HG03045 (cell line): Measurements from ENCODE around the gene PROKR1.
"Not testable (repeated sequence)": the region's sequence is repeated elsewhere in the genome, so short reads cannot be mapped to it uniquely, and the experiment has no call there.

ENCODE experiments used
- ATAC-seq: cut with Tn5 transposase; IDR thresholded peaks from one replicate; pipeline ENCODE4 v1.9.1; 2021; ENCODE audit warnings: mild to moderate bottlenecking, moderate library complexity; ENCODE audit not compliant: unreplicated experiment

PROKR1 gene

DNA sequence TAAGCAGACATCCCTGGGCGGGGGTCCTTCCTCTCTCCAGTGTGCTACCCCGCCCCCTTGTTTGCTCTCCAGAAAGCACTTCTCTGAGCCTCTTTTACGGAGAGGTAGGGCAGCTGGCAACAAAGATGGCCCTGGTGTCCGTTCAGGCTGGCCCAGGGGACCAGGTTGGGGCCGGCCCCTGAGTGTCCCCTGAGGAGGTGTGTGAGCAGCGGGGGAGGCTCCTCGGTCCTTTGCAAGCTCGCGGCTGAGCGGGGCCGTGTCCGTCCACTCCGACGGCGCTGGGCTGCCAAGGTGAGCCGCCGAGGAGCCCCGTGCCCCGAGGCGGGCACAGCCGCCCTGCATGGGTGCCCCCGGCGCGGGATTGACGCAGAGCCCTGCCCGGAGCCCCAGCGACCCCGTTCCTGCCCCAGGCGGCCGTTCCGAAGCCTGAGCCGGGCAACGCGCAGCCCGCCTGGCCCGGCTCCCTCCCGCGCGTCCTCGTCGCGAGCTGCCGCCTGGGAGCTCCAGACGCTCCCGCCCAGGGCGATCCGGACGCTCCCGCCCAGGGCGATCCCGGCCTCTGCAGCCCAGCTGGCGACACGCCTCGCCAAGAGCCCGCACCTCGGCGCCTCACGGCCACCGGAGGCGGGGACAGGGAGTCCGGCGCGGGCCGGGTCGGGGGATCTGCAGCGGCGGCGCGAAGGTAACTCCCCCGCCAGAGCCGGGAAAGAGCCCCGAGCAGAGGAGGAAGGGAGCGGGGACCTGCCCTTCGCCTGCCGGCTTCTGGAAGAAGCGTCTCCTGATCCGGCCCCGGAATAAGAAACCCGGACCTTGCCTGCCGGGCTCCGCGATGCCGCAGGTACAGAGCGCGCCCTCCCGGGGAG is at the start of gene PROKR1:
PROKR1 (plus strand) TSS at position 569 of the 863 bp plus-strand sequence. CDS start 2,243 bp downstream, outside the sequence.
- no peak for ATAC-seq

DNA sequence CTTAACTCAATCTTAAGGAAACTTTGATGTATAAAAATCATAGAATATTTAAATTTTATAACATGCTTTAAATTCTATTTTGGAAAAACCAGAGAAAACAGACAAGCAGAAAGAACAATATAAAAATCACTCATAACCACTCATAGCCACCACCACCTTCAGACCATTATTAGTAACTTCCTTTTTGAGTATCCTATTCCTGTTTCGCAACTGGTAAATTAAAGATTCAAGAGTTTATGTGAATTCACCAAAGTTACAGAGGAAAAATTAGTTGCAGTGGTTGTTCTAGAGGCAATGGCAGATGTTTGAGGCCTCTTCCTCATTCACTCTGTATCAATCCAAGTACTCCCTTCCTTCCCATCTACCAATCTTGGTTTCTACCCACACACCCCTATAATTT is 49.3 kb upstream of the PROKR1 start:
- ATAC-seq, result no peak

DNA sequence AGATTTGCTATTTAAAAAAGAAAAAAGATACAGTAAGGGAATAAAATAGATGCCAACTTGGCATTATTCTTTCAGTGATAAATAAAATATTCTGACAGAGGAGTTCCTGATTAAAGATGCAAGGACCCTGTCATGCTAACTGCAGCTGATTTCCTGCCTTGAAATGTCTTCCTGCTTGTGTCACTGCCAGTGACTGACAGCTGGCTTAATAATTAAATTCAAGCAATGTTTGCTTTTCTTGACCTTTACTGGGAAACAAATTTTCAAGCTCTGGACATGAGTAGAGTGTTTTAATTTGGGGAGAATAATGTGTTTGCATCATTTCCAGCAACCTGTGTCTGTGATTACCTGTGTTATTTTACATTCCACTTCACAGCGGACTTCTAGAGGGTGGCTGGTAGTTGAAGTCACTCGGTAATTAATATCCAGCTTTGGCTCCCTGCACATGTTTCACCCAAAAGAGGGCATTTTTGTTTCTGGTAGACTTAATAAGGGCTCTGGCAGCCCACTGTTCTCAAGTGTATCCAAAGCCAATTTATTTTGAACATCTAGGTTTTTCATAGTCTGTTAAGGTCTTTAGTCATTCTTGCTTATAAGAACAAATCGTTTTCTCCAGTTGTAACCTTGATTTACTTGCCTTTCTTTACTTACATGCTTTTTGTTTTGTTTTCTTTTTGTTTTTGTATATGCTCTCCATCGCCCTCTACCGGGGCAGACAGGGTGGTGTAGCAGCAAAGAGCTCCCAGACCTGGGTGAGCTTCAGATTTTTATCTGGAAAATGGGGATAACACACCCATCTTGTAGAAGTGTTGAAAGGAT is 48.5 kb upstream of the PROKR1 start:
- ATAC-seq, result no peak

DNA sequence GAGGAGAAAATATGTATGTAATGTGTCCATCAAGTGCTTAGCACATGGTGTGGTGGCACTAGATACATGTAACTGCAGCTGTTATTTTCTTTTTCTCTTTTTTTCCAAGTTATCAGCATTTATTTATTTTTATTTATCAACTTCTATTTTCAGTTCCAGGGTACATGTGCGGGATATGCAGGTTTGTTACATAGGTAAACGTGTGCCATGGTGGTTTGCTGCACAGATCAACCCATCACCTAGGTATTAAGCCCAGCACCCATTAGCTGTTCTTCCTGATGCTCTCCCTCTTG is 47.9 kb upstream of the PROKR1 start:
- not testable (repeated sequence) for ATAC-seq

DNA sequence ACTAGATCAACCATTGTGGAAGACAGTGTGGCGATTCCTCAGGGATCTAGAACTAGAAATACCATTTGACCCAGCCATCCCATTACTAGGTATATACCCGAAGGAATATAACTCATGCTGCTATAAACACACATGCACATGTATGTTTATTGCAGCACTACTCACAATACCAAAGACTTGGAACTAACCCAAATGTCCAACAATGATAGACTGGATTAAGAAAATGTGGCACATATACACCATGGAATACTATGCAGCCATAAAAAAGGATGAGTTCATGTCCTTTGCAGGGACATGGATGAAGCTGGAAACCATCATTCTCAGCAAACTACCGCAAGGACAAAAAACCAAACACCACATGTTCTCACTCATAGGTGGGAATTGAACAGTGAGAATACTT is 42.9 kb upstream of the PROKR1 start:
- not testable (repeated sequence) for ATAC-seq

DNA sequence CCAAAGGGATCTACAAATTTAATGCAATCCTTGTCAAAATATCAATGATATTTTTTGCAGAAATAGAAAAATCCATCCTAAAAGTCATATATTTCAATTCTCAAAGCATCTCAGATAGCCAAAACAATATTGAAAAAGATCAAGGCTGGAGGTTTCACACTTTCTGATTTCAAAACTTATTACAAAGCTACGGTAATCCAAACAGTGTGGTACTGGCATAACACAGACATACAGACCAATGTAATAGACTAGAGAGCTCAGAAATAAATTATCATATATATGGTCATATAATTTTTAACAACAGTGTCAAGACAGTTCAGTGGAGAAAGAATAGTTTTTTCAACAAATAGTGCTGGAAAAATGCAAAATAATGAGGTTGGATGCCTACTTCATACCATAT is 40.3 kb upstream of the PROKR1 start:
- ATAC-seq, result no peak

DNA sequence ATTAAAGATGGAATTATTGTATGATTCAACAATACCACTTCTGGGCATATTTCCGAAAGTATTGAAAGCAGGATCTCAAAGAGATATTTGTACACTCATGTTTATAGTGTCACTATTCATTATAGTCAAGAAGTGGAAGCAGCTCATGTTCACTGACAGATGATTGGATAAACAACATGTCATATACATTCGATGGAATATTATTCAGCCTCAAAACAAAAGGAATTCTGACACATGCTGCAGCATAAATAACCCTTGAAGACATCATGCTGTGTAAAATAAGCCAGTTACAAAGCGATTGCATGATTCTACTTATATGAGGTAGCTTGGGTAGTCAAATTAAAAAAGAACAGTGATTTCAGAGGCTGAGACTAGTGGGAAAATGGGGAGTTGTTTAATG is 39.3 kb upstream of the PROKR1 start:
- ATAC-seq, result no peak

DNA sequence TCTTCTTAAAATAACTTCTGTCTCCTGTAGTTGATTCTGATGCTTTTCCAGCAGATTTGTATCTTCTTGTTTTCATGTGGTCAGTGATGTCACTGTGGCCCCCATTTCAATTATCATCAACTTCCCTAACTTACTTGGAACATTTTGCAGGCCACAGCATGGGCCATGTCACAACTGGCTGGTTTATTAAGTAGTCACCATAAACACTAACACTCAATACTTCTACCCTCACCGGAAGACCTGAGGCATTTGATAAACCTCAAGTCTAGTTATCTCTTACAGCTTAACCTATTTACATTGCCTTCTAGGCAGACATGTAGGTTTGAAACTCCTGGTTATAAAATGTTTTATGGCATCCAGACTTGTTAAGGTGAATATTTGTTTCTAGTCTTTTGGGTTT is 37.4 kb upstream of the PROKR1 start:
- ATAC-seq, result no peak

DNA sequence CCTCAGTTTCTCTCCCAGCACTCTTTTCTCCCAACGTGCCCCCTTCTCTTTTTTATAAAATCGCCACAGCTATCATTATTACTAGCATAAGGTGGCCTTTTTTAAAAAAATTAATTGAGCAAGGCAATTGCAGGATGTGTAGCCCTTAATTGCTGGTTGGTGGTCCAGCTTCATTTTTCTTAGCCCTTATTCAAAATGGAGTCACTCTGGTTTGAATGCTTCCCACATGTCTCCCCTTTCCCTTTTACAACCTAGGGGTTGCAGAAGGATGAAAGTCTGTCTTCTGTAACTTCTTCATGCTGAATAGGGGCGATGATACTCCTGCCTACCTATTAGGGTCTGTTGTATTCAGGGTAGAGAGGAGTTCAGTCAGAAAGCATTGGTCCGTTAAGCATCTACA is 36.6 kb upstream of the PROKR1 start:
- no peak for ATAC-seq

DNA sequence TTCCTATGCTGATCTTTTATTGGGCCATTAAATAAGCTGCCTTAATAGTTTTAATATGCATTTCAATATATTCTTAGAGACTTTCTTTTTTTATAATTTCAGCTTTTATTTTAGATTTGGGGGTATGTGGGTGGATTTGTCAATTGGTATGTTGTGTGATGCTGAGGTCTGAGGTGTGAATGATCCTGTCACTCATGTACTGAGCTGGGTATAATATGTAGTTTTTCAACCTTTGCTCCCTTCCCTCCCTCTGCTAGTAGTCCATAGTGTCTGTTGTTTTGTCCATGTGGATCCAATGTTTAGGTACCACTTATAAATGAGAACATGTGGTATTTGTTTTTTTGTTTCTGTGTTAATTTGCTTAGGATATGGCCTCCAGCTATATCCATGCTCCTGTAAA is 35.5 kb upstream of the PROKR1 start:
- ATAC-seq, result no peak

DNA sequence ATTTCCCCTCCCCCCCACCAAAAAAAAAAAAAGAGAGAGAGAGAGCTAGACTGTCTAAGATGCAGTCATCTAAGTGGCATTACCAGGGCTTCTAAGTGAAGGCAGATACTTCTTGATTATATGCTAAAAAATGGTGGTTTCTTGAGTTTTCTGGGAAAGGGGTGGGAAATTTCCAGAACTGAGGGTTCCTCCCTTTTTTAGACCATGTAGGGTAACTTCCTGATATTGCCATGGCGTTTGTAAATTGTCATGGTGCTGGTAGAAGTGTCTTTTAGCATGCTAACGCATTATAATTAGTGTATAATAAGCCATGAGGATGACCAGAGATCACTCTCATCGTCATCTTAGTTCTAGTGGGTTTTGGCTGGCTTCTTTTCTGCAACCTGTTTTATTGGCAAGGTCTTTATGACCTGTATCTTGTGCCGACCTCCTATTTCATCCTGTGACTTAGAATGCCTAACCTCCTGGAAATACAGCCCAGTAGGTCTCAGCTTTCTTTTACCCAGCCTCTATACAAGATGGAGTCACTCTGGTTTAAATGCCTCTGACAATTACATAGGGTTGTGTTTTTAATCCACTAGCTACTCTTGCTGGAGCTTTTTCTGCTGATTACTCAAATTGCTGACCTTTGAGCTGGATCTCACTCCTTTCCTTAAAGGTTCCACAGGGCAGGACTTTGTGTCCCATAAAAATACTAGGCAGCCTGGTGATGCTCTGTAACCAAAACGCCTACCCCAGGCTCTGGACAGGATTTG is 30.4 kb upstream of the PROKR1 start:
- no peak for ATAC-seq

DNA sequence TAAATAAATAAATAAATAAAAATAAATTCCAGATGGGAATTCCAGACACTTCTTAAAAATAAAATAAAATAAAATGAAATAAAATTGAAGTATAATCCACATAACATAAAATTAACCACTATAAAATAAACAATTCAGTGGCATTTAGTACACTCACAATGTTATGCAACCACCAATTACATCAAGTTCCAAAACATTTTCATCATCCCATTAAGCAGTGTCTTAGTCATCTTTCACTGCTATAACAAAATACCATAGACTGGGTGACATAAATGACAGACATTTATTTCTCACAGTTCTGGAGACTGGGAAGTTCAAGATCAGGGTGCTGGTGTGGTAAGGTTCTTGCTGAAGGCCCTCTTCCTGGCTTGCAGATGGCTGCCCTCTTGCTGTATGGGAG is 22.6 kb upstream of the PROKR1 start:
- ATAC-seq, result no peak

DNA sequence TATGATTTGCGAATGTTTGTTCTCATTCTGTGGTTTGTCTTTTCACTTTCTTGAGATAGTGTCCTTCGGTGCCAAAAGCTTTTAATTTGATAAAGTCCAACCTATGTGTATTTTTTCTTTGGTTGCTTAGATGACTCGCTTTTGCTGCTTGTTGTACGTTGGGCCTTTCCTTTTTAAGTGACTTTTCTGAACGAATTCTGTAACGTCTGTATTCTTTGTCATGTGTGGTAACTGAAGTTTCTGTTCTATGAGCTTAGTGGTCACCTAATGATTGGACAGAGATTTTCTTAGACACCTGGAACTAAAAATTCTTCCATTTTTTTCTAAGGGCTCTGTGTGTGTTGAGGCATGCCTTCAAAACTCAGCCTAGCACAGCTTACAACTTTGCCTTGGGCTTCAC is 19.6 kb upstream of the PROKR1 start:
- no peak for ATAC-seq

DNA sequence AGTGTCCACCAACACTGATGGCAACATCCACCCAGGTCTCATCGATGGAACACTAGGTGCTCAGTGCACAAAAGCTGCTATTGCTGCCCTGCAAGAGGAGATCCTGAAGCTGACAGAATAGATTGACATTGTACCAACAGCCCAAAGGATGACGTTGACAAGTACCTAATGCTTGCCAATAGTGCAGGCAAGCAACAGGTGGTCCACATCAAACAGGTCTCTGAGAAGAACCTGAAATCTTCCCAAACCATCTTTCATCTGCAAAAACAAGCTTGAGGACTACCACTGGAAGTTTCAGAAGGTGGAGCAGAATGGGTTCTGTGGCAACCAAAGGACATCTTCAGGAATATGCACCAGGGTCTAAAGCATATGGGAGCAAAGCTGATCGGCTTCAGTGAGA is 15.8 kb upstream of the PROKR1 start:
- no peak for ATAC-seq

DNA sequence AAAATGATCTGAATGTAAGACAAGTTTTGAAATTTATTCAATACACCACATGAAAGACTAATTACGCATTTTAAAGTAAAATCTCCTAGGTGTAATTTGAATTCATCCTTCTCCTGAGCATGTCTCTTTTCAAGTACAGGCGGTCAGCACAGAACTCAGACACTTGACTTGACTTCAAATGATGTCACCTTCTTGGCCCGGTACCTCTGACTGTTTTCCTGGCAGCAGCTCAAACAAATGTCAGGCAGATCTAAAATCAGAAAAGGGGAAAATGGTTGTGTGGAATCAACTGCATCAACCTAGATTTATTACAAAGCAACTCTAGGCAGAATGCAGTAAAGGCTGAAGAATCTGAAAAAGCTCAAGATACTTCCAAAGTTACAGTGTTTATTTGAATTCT is 11.4 kb upstream of the PROKR1 start:
- ATAC-seq, result no peak

DNA sequence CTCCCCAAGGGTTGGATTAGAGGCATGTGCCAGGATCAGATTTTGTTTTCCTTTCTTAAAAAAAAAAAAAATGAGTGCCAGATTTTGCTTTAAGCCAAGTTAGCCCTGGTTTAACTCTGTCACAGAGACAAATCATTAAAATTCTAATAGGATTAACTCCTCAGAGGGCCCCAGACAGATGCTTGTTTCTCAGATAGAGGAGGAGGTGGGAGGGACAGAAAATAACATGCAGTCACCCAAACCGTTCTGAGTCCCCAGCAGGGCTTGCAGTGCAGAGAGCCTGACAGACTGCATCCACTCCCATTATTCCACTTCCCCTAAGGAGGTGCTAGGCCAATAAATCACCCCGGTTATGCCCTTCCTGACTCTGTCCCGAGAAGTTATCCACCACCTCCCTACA is 6.3 kb upstream of the PROKR1 start:
- no peak for ATAC-seq

DNA sequence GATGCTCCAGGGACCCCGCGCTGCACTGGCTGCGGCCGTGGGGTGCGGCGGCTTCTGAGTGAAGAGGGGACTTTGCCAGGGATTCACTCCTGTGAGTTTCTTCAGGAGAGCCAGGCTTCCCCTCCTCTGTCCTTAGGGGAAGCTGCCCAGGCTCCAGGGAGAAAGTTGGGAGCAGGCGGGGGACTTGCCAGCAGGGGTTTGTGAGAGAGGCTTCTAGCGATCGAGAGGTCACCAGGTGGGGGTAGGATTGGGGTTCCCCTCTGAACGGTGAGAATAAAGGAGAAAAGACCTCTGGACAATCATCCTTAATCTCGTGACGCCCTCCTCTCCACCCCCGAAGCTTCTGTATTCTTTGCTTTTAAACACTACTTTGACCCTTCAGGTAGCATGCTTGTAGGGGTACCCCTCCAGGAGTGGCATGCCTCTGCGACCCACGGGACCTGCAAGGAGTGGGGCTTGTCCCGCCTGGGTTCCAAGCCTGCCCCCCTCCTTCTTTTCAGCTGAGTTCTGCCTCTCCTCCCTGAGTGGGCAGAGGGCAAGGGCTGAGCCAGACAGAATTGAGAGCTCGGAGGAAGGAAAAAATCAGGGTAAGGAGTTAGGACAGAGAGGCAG is 601 bp downstream of the PROKR1 start:
- ATAC-seq, result no peak

DNA sequence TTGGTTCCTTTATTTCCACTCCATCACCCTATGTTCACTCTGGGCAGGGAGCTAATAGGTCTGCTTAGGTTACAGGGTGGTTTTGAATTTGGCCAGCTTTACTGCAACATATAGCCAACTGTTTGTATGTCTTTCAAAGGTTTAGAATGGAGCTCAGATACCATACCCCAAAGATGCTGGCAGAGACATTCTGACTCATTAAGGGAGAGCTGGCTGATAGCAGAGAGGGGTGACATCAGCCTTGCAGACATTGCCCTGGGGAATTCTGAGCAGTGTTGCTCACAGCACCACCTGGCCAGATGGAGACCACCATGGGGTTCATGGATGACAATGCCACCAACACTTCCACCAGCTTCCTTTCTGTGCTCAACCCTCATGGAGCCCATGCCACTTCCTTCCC is 2.1 kb downstream of the PROKR1 start:
- no peak for ATAC-seq

DNA sequence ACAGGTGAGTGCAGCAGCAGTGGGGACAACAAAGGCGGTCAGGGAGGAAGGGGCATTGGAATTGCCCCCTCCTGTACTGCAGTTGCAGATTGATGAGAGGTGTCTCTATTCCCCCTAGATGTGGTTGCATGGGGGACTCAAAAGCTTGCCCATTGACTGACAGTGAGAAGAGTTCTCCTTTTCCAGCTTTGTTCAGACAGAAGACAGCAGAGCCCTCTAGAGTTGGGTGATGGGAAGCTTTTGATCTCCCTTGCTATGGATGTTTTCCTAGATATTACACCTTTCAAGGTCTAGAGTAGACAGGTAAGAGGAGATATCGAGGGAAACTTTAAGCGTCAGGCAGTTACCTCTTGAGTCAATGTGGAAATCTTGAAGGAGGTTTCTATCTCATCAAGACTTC is 2.9 kb downstream of the PROKR1 start:
- no peak for ATAC-seq

DNA sequence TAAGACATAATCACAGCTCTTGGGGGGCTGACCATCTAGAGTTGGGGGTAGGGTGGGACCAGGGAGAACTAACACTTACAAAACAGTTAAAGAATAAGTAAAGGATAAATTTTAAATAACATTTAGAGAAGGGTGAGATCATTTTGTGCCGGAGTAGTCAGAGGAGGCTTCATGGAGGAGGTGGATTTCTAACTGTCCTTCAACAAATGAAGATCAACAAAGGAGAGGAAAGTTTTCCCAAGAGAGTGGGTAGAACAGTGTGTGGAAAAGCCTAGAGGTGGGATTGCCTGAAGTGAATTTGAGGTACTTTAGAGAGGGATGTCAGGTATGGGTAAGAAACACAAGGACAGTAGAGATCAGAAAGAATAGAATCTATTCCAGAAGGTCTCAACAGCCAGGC is 7.3 kb downstream of the PROKR1 start:
- no peak for ATAC-seq

DNA sequence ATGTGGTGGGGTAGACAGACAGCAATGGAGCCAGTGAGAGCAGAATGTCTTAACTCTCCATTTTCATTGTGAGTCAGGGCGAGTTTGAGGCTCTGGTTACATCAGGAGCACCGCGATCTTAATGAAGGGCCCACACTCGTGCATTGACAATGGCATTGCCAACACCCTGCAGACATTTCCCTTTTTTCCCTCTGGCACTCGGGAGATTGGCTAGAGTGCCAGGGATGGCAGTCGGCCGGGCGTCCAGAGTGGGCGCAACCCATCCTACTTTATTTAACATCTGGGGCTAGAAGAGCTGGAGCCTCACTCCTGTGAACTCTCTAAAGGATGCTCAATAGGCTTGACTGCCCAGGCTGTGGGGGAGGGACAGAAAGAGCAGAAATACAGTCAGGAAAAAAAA is 9.7 kb downstream of the PROKR1 start:
- no peak for ATAC-seq
